NCI-H2227 (cell line): Measurements from ENCODE around the gene CA6.
A peak's percentile ranks its signal among the peaks of the same experiment; 100 is the strongest.
"Not testable (repeated sequence)": the region's sequence is repeated elsewhere in the genome, so short reads cannot be mapped to it uniquely, and the experiment has no call there.

Experiments used
- DNase-seq: peaks from one replicate; lab custom pipeline; 2025; ENCODE audit not compliant: unreplicated experiment; lab: John Stamatoyannopoulos, UW

CA6 gene

GRCh38 chr1:8945568-8945967 lies at the start of gene CA6:
TSS of gene CA6 (plus strand) at chr1:8945868. CDS start at chr1:8945887, 19 bp downstream.
- no peak for DNase-seq

- peak; percentile 82 for DNase-seq
Measured at GRCh38 chr1:8896775-8897174, 48.9 kb upstream of the CA6 start.

- DNase-seq = not testable (repeated sequence)
Measured at GRCh38 chr1:8897505-8897904, 48.2 kb upstream of the CA6 start.

GRCh38 chr1:8898418-8898817 lies 47.2 kb upstream of the CA6 start:
- not testable (repeated sequence) for DNase-seq

- no peak for DNase-seq
Measured at GRCh38 chr1:8899046-8899445, 46.6 kb upstream of the CA6 start.

GRCh38 chr1:8900684-8901083 lies 45.0 kb upstream of the CA6 start:
- not testable (repeated sequence) for DNase-seq

- no peak for DNase-seq
Measured at GRCh38 chr1:8902765-8903164, 42.9 kb upstream of the CA6 start.

GRCh38 chr1:8903410-8903809 lies 42.3 kb upstream of the CA6 start:
- no peak for DNase-seq

GRCh38 chr1:8903908-8904650 lies 41.6 kb upstream of the CA6 start:
- DNase-seq = no peak

GRCh38 chr1:8905582-8906191 lies 40.0 kb upstream of the CA6 start:
- no peak for DNase-seq

GRCh38 chr1:8908388-8909151 lies 37.1 kb upstream of the CA6 start:
- no peak for DNase-seq

GRCh38 chr1:8910331-8910730 lies 35.3 kb upstream of the CA6 start:
- no peak for DNase-seq

- DNase-seq = no peak
Measured at GRCh38 chr1:8910914-8911313, 34.8 kb upstream of the CA6 start.

- DNase-seq = no peak
Measured at GRCh38 chr1:8911416-8912309, 34.0 kb upstream of the CA6 start.

- DNase-seq = no peak
Measured at GRCh38 chr1:8913457-8913856, 32.2 kb upstream of the CA6 start.

- DNase-seq = no peak
Measured at GRCh38 chr1:8914466-8914865, 31.2 kb upstream of the CA6 start.

GRCh38 chr1:8915446-8915845 lies 30.2 kb upstream of the CA6 start:
- DNase-seq = no peak

GRCh38 chr1:8917536-8917935 lies 28.1 kb upstream of the CA6 start:
- DNase-seq = not testable (repeated sequence)

- no peak for DNase-seq
Measured at GRCh38 chr1:8922962-8923361, 22.7 kb upstream of the CA6 start.

- DNase-seq = no peak
Measured at GRCh38 chr1:8925406-8925805, 20.3 kb upstream of the CA6 start.

- DNase-seq = no peak
Measured at GRCh38 chr1:8925960-8926359, 19.7 kb upstream of the CA6 start.
